NB4 (cell line): ENCODE measurements around the gene PAPOLA.

Source experiments
- DNase-seq: peaks from one replicate; pipeline ENCODE4 v3.0.0; 2010; ENCODE audit warnings: low read depth
- H3K4me3 ChIP-seq: one replicate; pipeline ENCODE4 v1.5.1; 2011; ENCODE audit warnings: mild to moderate bottlenecking, low read depth, low read length, moderate library complexity
- MYC ChIP-seq: IDR thresholded peaks from 2 replicates; pipeline ENCODE4 v1.6.1; 2011; ENCODE audit warnings: low read depth, low read length
- POLR2A ChIP-seq: IDR thresholded peaks from 2 replicates; pipeline ENCODE4 v1.6.1; 2011; ENCODE audit warnings: mild to moderate bottlenecking; ENCODE audit not compliant: insufficient read length; ENCODE audit errors: extremely low read depth
- TF ChIP-seq, protein P1 (sequence below): IDR thresholded peaks from one replicate; pipeline ENCODE4 v1.5.1; 2012; ENCODE audit warnings: low read depth, low read length
- TF ChIP-seq, protein P2 (sequence below): IDR thresholded peaks from 2 replicates; pipeline ENCODE4 v1.6.1; 2011; ENCODE audit warnings: low read depth, low read length

PAPOLA gene

DNA sequence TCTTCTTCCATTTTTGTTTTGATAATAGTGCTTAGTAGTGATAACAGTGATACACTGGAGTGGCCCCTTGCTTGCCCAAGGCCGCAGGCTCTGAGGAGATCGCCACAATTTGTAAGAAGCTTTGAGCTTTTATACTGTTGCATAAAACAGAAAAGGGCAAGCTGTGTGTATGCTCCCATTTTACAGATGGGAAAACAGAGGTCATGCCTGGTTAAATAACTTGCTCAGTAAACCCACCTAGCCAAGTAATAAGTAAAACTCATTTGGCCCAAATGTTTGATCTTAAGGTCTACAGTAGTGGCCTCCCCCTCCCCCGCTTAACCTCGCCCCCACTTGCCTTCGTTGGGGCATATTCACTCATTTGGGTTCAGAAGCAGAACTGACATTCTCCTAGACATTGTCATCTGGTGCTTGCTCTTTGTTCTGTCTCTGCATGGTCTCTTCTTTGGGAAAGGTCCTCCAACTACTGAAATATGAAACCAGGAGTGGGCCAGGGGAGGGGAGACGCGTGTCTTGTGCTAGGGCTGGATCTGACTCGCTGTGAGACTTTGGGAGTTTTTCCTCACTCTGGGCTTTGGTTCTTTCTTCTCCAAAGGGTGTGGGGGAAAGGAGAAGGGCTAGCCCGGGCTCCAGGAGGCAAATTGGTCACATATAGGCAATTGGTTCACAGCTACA, 88.1 kb downstream of the PAPOLA start:
- TF ChIP-seq, protein P1, sequence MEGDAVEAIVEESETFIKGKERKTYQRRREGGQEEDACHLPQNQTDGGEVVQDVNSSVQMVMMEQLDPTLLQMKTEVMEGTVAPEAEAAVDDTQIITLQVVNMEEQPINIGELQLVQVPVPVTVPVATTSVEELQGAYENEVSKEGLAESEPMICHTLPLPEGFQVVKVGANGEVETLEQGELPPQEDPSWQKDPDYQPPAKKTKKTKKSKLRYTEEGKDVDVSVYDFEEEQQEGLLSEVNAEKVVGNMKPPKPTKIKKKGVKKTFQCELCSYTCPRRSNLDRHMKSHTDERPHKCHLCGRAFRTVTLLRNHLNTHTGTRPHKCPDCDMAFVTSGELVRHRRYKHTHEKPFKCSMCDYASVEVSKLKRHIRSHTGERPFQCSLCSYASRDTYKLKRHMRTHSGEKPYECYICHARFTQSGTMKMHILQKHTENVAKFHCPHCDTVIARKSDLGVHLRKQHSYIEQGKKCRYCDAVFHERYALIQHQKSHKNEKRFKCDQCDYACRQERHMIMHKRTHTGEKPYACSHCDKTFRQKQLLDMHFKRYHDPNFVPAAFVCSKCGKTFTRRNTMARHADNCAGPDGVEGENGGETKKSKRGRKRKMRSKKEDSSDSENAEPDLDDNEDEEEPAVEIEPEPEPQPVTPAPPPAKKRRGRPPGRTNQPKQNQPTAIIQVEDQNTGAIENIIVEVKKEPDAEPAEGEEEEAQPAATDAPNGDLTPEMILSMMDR = no peak
- TF ChIP-seq POLR2A (no peak), MYC (no peak)
- TF ChIP-seq, protein P2, sequence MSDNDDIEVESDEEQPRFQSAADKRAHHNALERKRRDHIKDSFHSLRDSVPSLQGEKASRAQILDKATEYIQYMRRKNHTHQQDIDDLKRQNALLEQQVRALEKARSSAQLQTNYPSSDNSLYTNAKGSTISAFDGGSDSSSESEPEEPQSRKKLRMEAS = no peak
- H3K4me3 ChIP-seq = no peak overlapping the region
- DNase-seq = no peak

DNA sequence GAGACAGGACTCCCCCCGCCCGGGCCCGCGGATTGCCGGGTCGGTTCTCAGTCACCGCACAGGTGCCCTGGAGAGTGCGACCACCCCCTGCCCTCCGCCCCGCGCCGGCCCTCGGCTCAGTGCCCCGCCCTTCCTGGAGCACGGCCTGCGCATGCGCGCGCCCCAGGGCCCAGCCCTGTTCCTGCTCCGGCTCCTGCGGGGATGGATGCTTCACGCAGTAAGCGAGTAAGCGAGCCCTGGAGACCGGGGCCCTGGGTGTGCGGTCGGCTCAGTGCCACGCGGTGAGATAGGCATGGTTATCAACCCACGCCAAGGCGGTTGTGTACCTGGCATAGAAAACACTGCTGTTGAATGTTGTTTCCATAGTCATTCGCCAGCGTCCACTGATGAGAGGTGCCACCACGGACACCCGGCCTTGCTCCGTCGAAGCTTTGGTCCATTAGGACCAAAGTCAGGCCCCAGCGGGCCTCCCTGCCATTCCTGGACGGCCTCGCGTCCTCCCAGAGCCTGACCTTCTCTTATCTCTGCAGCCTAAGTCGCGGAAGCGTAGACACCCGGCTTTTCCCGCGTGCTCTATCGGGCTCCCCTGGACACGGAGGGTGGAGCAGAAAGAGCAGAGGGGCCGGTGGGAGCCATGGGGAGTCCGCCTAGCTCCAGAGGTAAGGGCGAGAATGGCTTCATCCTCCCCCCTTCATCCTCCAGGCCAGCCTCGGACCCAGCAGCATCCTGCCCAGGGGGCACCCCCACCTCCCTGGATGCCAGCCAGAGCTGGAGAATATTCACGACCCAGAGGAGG, 90.6 kb downstream of the PAPOLA start:
- TF ChIP-seq, protein P2 = no peak
- TF ChIP-seq, protein P1 = no peak
- no peak for TF ChIP-seq MYC
- TF ChIP-seq POLR2A = no peak
- no peak for DNase-seq
- H3K4me3 ChIP-seq = no peak overlapping the region

DNA sequence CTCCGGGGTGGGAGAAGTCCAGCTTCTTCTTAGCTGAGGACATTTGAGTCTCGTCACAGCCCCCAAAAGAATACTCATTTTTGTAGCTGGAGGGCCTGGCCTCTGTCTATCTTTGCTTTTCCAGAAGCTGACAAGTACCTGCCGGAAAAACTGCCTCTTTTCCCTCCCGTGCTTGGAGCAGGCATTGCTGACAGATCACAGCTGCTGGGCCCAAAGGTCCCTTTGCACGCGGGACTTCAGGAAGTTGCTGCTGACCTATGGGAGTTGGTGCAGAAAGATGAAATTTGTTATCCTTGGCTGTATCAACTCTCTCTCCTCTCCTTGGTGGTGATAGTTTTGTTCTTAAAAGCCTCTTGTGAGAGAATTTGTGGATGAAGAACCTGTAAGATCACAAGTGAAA, 92.8 kb downstream of the PAPOLA start:
- TF ChIP-seq POLR2A = no peak
- TF ChIP-seq, protein P1 = no peak
- no peak for TF ChIP-seq MYC
- TF ChIP-seq, protein P2 = no peak
- H3K4me3 ChIP-seq = no peak overlapping the region
- DNase-seq = no peak

DNA sequence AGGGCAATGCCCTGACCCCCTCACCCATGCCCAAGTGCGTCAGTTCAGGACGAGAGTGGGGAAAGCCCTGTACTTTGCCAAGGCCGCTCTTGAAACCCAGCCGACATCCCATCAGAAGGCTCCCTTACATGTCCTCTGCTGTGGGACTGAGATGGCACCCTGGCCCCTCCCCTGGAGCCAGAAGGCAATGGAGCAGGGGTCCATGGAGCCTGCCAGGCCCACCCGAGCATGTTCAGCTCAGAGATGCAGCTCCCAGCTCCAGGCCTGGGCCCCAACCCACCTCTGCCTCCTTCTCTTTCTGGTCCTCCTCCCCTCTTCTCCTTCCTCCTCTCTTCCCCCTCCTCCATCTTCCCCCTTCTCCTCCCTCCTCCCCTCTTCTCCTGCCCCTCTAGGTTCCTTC, 95.5 kb downstream of the PAPOLA start:
- no peak for DNase-seq
- TF ChIP-seq, protein P2 = no peak
- TF ChIP-seq, protein P1 = no peak
- TF ChIP-seq POLR2A = no peak
- TF ChIP-seq MYC = no peak

DNA sequence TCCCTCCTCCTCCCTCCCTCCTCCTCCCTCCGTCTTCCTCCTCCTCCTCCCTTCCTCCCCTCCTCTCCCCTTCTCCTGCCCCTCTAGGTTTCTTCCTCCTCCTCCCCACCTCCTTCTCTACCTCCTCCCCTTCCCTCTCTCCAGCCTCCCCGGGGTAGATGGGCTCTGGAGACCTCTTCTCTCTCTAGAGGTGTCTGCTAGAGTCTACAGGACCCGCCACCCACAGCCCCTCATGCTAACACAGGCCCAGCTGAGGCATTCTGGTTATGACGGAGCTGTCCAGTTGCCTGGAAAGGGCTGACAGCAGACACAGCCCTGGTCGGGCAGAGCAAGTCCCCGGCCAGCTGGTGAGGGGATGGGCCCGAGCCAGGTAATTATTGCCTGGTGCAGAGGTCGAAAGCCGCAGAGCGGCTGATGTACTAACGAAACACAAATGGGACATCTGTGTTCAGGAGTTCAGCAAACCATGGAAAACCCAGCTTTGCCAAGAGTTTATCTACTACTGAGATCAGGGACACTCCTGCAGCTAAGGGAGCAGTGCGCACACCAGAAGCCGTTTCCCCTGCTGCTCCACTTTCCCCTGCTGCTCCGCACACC, 96.2 kb downstream of the PAPOLA start:
- no peak overlapping the region for H3K4me3 ChIP-seq
- TF ChIP-seq, protein P2 = no peak
- no peak for TF ChIP-seq MYC
- TF ChIP-seq POLR2A = no peak
- TF ChIP-seq, protein P1 = no peak
- DNase-seq = no peak

More for the DNA sequence above, 95.5 kb downstream of the PAPOLA start:
- no peak overlapping the region for H3K4me3 ChIP-seq
